Stimulated activated effector memory CD8-positive, alpha-beta T cell treated with anti-CD3 and anti-CD28 coated beads, Interleukin-12 subunit alpha, Interleukin-12 subunit beta, amount 100 ng/mL, for 72 hours (primary cell): ENCODE results near the gene SRSF3.
"Not testable (repeated sequence)": the region's sequence is repeated elsewhere in the genome, so short reads cannot be mapped to it uniquely, and the experiment has no call there.

Experiments
- ATAC-seq: fragments of 150-1000 bp; cut with Tn5 transposase; 2 replicates; pipeline ENCODE4 v1.10.0; 2021
- DNase-seq, 2 donors: peaks; one replicate each; pipeline ENCODE4 v3.0.0; 2021 to 2022; ENCODE audit warnings: low spot score in 2 of 2
- H3K27ac Mint-ChIP-seq: one replicate; pipeline ENCODE4 v1.8.0; 2022; ENCODE audit warnings: mild to moderate bottlenecking, mixed read lengths
- H3K36me3 Mint-ChIP-seq: one replicate; pipeline ENCODE4 v1.8.0; 2022; ENCODE audit warnings: mild to moderate bottlenecking, mixed read lengths
- H3K4me1 Mint-ChIP-seq: one replicate; pipeline ENCODE4 v1.8.0; 2022; ENCODE audit warnings: mixed read lengths
- H3K4me3 Mint-ChIP-seq: one replicate; pipeline ENCODE4 v1.8.0; 2022; ENCODE audit warnings: mild to moderate bottlenecking, mixed read lengths
- H3K9me3 Mint-ChIP-seq: one replicate; pipeline ENCODE4 v1.8.0; 2022; ENCODE audit warnings: mixed read lengths

The SRSF3 gene

GRCh38 chr6:36636687-36637418 lies 42.7 kb downstream of the SRSF3 start:
- no peaks in the 10 kb centered on the region for H3K36me3 Mint-ChIP-seq
- DNase-seq (no peak), ATAC-seq (no peak)
- no peaks in the 10 kb centered on the region for H3K9me3 Mint-ChIP-seq
- no peak overlapping the region for H3K4me3 Mint-ChIP-seq
- H3K27ac Mint-ChIP-seq = no peak overlapping the region
- no peaks in the 10 kb centered on the region for H3K4me1 Mint-ChIP-seq

GRCh38 chr6:36638579-36638978 lies 44.4 kb downstream of the SRSF3 start:
- DNase-seq = no peak
- no peak for ATAC-seq
- Mint-ChIP-seq H3K27ac (no peak overlapping the region), H3K36me3 (no peaks in the 10 kb centered on the region), H3K9me3 (no peaks in the 10 kb centered on the region), H3K4me1 (no peaks in the 10 kb centered on the region), H3K4me3 (no peak overlapping the region)

GRCh38 chr6:36639171-36639808 lies 45.1 kb downstream of the SRSF3 start:
- no peak overlapping the region for H3K4me3 Mint-ChIP-seq
- no peaks in the 10 kb centered on the region for H3K36me3 Mint-ChIP-seq
- ATAC-seq (no peak), DNase-seq (no peak)
- H3K4me1 Mint-ChIP-seq = no peaks in the 10 kb centered on the region
- no peaks in the 10 kb centered on the region for H3K9me3 Mint-ChIP-seq
- no peak overlapping the region for H3K27ac Mint-ChIP-seq

- Mint-ChIP-seq H3K27ac (no peak overlapping the region), H3K4me1 (no peaks in the 10 kb centered on the region)
- ATAC-seq = no peak
These were observed 47.4 kb downstream of the SRSF3 start for GRCh38 chr6:36641543-36641942.

GRCh38 chr6:36642913-36643817 lies 49.0 kb downstream of the SRSF3 start:
- Mint-ChIP-seq H3K36me3 (no peaks in the 10 kb centered on the region), H3K9me3 (no peaks in the 10 kb centered on the region), H3K27ac (no peak overlapping the region), H3K4me1 (no peaks in the 10 kb centered on the region), H3K4me3 (no peak overlapping the region)
- DNase-seq (no peak), ATAC-seq (no peak)

More at GRCh38 chr6:36641543-36641942, 47.4 kb downstream of the SRSF3 start:
- H3K9me3 Mint-ChIP-seq = no peaks in the 10 kb centered on the region
- no peak for DNase-seq
- no peak overlapping the region for H3K4me3 Mint-ChIP-seq
- H3K36me3 Mint-ChIP-seq = no peaks in the 10 kb centered on the region

- Mint-ChIP-seq H3K4me3 (no peak overlapping the region), H3K9me3 (no peaks in the 10 kb centered on the region), H3K27ac (no peak overlapping the region), H3K4me1 (no peaks in the 10 kb centered on the region), H3K36me3 (no peaks in the 10 kb centered on the region)
- no peak for ATAC-seq
- no peak for DNase-seq
These were observed 49.8 kb downstream of the SRSF3 start for GRCh38 chr6:36643977-36644376.

- Mint-ChIP-seq H3K4me3 (no peak overlapping the region), H3K27ac (no peak overlapping the region), H3K36me3 (no peaks in the 10 kb centered on the region), H3K9me3 (no peaks in the 10 kb centered on the region), H3K4me1 (no peaks in the 10 kb centered on the region)
- no peak for ATAC-seq
- no peak for DNase-seq
These were observed 54.9 kb downstream of the SRSF3 start for GRCh38 chr6:36649086-36649485.

- no peaks in the 10 kb centered on the region for H3K9me3 Mint-ChIP-seq
- ATAC-seq (no peak), DNase-seq (no peak)
- no peak overlapping the region for H3K27ac Mint-ChIP-seq
- H3K4me1 Mint-ChIP-seq = no peaks in the 10 kb centered on the region
- H3K4me3 Mint-ChIP-seq = no peak overlapping the region
- H3K36me3 Mint-ChIP-seq = no peaks in the 10 kb centered on the region
These were observed 55.7 kb downstream of the SRSF3 start for GRCh38 chr6:36649701-36650484.

GRCh38 chr6:36650848-36651478 lies 56.8 kb downstream of the SRSF3 start:
- H3K4me3 Mint-ChIP-seq = no peak overlapping the region
- H3K4me1 Mint-ChIP-seq = no peaks in the 10 kb centered on the region
- ATAC-seq = no peak

GRCh38 chr6:36651659-36652379 lies 57.7 kb downstream of the SRSF3 start:
- no peak overlapping the region for H3K27ac Mint-ChIP-seq
- H3K4me1 Mint-ChIP-seq = no peaks in the 10 kb centered on the region
- H3K36me3 Mint-ChIP-seq = no peaks in the 10 kb centered on the region
- H3K9me3 Mint-ChIP-seq = no peaks in the 10 kb centered on the region
- DNase-seq = no peak
- H3K4me3 Mint-ChIP-seq = no peak overlapping the region
- no peak for ATAC-seq

More at GRCh38 chr6:36650848-36651478, 56.8 kb downstream of the SRSF3 start:
- Mint-ChIP-seq H3K36me3 (no peaks in the 10 kb centered on the region), H3K9me3 (no peaks in the 10 kb centered on the region), H3K27ac (no peak overlapping the region)
- no peak for DNase-seq

GRCh38 chr6:36654469-36654868 lies 60.3 kb downstream of the SRSF3 start:
- not testable (repeated sequence) for H3K9me3 Mint-ChIP-seq, H3K4me1 Mint-ChIP-seq, ATAC-seq, DNase-seq, H3K27ac Mint-ChIP-seq, H3K4me3 Mint-ChIP-seq, H3K36me3 Mint-ChIP-seq
